Raji (cell line): Measurements from ENCODE around the gene SMOC2.

Experiments
- POLR2A ChIP-seq: IDR thresholded peaks from 2 replicates; pipeline ENCODE4 v1.6.1; 2011; ENCODE audit warnings: low read depth, low read length, control low read depth; ENCODE audit not compliant: insufficient read depth

SMOC2 gene

DNA sequence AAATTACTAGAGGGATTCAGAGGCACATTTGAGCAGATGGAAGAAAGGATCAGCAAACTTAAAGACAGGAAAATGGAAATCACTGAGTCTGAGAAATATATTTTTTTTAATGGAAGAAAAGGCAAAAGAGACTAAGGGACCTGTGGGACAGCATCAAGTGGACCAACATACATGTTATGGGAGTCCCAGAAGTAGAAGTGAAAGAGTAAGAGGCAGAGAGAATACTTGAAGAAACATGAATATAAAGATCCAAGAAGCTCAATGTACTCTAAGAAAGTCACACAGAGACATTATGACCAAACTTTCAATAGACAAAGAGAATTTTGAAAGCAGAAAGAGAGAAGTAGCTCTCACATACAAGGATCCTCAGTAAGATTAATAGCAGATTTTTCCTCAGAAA, 39.5 kb downstream of the SMOC2 start:
- no peak for TF ChIP-seq POLR2A

DNA sequence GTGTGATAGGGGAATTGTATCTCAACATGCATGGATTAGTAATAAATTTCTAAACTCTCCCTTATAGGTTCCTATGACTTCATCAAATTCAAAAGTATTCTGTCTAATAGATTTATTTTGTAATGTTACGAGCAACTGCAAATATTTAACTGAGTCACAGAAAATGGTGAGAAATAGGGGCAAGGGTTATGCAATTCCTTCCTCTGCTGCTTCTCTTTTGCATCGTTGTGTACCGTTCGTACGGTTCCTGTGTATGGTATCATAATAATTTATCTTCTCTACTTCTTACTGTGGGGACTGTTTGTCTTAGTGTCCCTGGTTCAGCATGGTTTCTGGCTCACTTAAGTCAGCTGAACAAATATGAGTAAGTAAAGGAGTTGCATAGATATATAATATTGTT, 44.8 kb downstream of the SMOC2 start:
- TF ChIP-seq POLR2A = no peak

DNA sequence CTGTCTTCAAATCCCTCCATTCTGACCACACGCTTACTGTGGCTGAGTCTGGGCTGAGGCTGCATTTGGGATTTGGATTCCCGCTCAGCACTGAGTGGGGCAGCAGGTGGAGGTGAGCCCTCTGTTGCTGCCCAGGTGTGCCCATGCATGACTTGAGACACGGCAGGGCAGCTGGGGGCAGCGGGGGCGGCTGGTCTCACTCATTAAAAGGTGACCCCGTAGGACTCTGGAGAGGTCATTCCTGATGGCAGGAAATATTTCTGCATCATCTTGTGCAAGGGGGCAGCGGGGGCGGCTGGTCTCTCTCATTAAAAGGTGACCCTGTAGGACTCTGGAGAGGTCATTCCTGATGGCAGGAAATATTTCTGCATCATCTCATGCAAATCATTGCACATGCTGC, 49.8 kb downstream of the SMOC2 start:
- no peak for TF ChIP-seq POLR2A

DNA sequence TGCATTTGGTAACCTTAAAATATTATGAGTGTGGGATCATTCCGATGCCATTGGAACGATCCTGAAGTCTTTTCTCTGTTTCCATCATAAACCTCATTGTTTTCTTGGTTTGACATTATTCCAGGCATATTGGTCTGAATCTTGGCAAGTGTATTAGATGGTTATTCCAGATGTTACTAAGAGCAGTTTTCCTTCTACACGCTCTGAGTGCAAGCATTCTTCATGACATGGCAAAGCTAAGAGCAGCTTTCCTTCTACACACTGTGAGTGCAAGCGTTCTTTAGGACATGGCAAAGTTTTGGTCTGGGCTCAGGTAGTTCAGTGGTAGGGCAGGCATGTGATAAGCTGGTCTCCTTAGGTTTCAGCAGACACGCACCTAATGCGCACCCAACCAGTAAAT, 53.0 kb downstream of the SMOC2 start:
- no peak for TF ChIP-seq POLR2A

DNA sequence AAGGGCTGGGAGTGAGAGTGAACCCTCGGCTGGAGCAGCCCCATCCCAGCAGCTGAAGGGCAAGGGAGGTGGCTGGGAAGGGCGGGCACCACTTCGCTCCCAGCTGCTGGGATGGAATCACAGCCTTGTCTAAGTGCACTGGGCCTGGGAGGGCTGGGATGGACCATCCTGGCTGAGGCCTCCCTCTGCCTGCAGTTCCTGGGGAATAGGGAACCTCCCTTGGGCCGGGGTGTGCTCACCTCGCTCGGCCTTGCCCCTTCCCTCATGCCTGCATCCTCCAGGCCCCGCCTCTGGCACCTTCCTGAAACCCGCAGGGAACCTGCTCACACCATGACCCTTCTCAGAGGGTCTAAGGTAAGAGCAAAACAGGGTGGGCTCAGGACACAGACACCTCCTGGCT, 53.7 kb downstream of the SMOC2 start:
- no peak for TF ChIP-seq POLR2A

DNA sequence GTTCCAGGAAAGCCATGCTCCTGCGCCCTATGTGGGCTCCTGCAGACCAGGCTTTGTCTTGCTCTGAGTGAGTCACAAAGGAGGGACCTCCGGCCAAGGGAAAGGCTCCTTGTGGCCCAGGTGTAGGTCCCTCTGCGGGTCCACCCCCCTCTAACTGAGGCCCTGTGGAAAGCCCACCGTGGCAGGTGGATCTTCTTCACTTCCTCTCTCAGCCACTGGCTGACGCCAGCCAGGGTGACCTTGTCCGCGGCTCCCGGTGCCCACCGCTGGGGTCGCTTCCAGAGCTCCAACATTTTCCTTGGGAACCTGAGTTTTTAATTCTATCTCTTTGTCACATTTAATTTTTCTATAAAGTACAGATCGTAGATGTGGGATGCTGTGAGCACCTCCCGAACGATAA, 54.1 kb downstream of the SMOC2 start:
- TF ChIP-seq POLR2A = no peak

DNA sequence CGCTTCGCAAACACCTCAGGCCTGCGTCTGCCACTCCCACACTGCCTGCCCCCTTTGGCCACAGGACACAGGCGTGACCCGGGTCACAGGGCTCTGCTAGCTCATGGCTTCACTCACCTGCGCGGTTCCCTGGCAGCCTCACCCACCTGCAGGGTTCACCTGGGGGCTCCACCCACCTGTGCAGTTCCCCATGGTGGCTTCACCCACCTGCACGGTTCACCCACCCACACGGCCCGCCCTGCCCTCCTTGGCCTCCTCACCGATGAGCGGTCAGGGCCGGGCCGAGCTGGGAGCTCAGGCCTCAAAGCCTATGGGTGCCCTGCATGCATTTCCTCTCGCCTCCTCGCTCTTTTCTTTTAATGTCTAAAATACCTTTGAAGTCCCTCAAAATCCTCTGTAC, 54.7 kb downstream of the SMOC2 start:
- TF ChIP-seq POLR2A = no peak

DNA sequence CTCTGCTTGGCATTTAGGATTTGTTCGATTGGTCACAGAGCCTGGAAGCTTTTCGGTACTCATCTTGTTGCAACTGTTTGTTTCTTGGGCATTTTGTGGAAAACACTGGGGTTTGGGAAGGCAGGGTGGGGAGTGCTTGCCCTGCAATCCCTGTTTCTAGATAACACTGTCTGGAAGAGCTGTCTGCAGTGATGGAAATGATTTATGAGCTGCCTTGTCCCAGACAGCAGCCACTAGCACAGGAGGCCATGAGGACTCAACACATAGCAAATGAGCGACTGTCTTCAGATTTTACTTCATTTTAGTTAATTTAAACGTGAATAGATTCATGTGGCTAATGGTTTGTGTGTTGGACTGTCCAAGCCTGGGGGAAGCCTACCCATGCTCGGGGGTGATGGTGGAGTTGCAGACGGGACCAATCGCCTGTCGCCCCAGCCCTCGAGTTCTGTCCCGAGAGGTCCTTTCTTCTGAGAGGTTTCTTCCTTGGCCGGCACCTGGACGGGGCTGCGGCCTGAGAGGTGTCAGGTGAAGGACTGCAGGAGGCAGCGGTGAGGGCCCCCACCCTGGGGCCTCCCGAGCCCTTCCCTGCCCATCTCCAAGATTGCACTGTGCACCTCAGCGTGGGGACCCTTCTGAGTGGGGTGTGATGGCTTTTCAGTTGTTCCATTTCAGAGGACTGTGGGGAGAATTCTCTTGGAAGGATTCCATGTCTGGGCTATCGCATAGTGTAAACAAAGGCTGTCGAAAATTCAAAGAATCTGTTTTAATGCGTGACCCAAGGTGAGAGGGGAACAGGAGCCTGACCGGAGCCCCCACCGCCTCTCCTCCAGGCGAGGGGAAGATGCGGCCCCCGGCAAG, 55.4 kb downstream of the SMOC2 start:
- no peak for TF ChIP-seq POLR2A

DNA sequence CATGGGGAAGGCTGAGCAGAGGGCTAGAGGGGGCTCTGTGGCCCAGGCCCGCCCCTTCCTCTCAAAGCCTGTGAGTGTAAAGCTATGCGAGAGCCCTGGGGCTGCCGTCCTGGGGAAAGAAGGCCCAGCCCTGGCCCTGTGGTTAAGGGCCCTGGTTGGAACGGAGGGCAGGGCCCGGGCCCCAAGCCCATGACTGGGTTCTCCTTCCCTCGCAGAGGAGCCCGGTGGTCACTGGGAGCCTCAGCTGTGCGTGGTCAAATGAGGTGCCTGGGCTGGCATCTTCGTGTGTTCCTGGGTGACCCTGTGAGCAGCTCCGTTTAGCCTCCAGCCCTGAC, 56.0 kb downstream of the SMOC2 start:
- no peak for TF ChIP-seq POLR2A

DNA sequence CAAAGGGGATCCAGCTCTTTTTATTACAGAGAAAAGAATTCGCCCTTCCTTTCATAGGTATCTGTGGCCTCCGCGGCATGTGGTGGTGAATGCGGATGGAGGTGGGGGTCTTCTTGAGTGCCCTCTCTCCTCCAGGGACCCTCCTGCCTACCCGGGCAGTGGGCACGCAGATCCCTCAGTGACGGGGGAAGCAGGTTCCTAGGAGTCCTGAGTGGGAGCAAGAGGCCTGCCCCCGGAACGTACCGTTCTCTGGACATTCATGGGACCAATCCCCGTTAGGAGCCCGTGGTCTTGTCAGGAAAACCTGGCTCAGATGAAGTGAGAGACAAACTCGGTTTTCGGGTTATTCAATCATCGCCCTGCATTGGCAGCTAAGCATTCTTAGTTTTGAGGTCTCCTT, 56.4 kb downstream of the SMOC2 start:
- TF ChIP-seq POLR2A = no peak

DNA sequence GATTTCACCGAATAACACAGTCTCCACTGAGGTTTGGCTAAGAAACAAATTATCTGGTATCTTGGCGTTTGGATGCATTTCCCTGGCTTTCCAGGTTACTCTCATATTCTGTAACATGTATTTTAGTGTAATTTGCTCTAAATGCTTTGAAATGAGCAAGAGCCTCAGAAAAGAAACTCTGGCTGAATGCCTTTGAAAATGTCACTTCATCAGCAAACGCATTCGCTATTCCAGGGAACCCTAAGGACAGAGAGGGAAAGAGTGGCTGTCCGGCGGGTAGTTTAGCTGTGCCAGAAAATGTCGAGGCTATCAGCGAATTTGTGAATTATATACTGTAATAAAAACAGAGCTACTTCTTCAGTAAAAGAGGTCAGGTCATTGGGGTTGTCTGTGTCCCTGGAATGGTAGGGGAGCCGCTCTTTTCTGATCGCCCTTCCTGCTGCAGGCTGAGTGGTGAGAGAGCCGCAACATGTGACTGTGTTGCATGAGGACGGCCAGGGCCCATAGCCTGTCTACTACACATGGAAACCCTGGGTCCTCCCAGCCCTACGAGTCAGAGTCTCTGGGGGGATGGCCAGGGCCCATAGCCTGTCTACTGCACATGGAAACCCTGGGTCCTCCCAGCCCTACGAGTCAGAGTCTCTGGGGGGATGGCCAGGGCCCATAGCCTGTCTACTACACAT, 57.3 kb downstream of the SMOC2 start:
- TF ChIP-seq POLR2A = no peak

DNA sequence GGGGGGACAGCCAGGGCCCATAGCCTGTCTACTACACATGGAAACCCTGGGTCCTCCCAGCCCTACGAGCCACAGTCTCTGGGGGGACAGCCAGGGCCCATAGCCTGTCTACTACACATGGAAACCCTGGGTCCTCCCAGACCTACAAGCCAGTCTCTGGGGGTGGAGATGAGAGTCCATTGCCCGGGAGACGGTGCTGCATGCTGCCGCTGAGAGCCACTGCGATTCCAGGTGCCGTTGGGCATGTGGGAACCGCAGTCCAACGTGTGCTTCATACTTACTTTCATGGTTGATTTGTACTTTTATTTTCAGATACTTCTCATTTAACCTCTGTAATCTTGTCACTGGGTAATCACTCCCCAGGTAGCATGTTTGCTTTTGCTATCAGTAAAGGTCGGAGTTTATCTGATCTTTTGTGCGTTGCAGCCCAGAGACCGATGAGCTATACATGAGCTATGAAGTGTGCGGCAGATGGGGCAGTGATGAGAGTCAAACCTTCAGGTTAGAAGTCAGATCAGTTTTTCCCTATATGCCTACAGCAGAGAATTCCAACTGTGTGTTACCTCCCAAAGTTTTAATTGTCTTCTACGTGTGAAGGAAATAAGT, 58.2 kb downstream of the SMOC2 start:
- no peak for TF ChIP-seq POLR2A

DNA sequence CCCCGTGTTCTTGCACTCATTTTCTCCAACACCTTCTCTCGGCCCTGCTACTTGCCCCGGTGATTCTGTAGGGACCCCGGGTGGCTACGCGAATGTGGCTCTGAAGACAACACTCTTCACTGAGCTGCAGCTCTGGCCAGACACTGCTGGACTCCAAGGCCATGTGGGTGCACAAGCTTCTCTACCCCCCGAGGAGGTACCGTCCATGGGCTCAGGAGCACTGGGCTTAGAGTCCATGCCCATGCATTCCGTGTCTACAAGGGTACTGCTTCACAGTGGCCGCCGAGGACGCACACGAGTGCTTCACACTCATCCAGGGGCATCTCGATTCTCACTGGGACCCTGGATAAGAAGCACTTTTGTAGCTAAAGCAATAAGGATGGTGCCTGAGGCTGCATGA, 59.5 kb downstream of the SMOC2 start:
- no peak for TF ChIP-seq POLR2A

DNA sequence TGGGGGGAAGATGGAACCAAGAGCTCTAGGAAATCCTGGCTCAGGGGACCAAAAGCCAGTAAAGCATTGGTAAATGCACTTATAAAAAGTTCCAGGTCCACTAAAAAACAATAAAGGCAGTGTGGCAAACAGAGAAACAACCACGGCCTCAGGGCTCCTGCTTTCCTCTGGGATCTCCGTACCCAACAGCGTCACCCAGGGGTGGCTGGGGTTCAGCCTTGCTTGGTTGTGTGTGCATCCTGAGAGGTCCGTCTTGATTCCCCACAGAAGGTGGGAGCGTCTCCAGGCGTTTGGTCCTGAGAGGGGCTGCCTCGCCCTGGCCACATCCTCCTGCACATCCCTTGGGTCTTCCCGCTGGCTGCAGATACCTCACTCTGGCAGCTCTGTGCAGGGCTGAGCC, 60.6 kb downstream of the SMOC2 start:
- TF ChIP-seq POLR2A = no peak

DNA sequence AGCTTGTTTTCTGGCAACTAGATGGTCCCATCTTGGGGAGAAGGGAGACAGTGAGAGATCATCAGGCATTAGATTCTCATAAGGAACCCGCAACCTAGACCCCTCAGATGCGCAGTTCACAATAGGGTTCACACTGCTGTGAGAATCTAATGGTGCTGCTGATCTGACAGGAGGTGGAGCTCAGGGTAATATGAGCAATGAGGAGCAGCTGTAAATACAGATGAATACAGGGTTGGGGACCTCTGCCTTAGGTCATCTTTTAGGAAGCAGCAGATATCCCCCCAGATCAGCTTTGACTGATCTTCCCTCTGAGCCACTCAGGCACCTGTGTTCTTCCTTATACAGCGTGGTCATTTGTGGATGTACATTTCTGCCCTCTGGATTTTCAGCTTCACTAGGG, 63.4 kb downstream of the SMOC2 start:
- no peak for TF ChIP-seq POLR2A

DNA sequence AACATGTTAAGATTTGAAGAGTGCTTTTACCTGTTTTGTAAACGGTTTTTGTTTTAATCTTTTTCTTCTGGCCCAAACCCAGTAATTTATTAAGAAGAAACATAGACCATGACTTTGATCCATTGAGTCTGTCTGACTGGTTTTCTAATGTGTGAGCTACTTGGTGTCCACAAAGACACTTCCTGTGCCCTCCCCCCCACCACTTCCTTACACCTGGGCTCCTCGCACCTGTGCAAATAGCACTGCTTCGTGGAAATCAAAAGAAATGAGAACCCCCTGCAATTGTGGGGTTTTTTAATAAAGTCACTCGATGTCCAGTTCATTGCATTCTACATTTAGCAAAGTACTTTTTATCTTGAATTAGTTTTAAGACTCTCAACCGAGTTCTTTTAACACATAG, 65.5 kb downstream of the SMOC2 start:
- TF ChIP-seq POLR2A = no peak

DNA sequence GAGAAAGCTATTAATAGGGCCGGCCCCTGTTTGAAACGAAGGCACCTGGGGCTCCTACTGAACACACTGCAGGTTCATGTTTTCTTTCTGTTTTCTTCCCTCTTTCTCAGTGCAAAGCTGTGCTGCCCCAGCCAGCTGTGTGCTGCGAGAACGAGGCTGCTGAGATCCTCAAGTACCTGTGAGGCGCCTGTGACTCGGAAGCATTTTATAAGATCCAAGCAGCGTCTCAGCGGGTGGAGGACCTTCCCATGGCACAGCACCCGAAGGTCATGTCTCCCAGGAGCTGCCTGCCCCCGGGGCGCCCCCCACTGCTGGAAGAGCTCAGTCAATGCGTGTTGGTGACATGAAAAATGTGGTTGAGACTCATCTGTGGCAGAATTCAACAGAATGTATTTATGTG, 66.3 kb downstream of the SMOC2 start:
- TF ChIP-seq POLR2A = no peak

DNA sequence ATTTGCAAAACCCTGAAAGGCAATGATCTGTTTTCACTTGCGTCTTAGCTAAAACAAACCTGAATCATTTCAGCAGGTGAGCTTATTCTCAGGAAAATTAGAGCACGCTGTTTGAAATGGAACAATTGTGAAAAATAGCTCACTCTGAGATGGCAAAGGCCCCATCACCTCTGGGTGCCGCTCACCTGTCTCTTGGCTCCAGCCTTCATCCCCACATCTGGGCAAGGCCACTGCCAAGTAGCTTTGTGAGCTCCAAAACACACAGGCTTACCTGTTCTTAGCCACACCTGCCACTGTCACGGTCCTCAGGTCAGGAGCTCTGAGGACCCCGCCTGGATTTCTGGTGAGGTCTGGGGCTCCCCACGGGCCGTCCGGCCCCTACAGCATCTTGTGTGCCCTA, 66.7 kb downstream of the SMOC2 start:
- TF ChIP-seq POLR2A = no peak
